ENCODE data around the gene AURKA. TPM values are rescaled to one million over a fixed set of nuclear protein-coding genes. Genes with fewer than 3 reads are reported as not detected.

The AURKA gene
- total RNA-seq, 3 donors from 2014 or later (not counting 1 experiment from before 2014, with no cell fraction given), result 1.5 to 2.9 (median 2.0) TPM

- H3K36me3 ChIP-seq (ENCODE audit: control insufficient read depth, insufficient read depth, low read length), result no peaks in the 10 kb centered on the region
- no peak overlapping the region for H3K4me3 ChIP-seq (ENCODE audit: low read length)
- no peak overlapping the region for H3K27ac Mint-ChIP-seq
- H3K27ac ChIP-seq (ENCODE audit: low read length), result no peak overlapping the region
- no peak for ATAC-seq
- H3K9me3 Mint-ChIP-seq, result no peaks in the 10 kb centered on the region
- no peaks in the 10 kb centered on the region for H3K9me3 ChIP-seq (ENCODE audit: control insufficient read depth, insufficient read depth, low read length)
- peaks cover 21% of the 10 kb centered on the region for H3K4me1 ChIP-seq (ENCODE audit: control insufficient read depth, insufficient read depth, low read length)
- no peak for TF ChIP-seq CTCF (IDR thresholded peaks at IDR 0.05)
- WGBS (ENCODE audit: insufficient coverage), result 98% methylated on average over 4 of the region's 4 CpGs
- no peak for DNase-seq
- H3K4me3 Mint-ChIP-seq, result no peak overlapping the region
- H3K27me3 ChIP-seq (ENCODE audit: control insufficient read depth, insufficient read depth, low read length), result no peaks in the 10 kb centered on the region
- H3K27me3 Mint-ChIP-seq (ENCODE audit: low read depth in 2 of 2), result no peaks in the 10 kb centered on the region
- intact Hi-C loops (cut with micrococcal nuclease), result no loop called here
- H3K36me3 Mint-ChIP-seq, result no peaks in the 10 kb centered on the region
- peaks cover 12 to 14% of the 10 kb centered on the region in 2 donors for H3K4me1 Mint-ChIP-seq
These were observed 2.2 kb downstream of the AURKA start for GRCh38 chr20:56389807-56390206.

GRCh38 chr20:56388882-56389281 is 3.1 kb downstream of the AURKA start:
- no peaks in the 10 kb centered on the region for H3K9me3 Mint-ChIP-seq
- H3K27ac Mint-ChIP-seq, result no peak overlapping the region
- no peak overlapping the region for H3K4me3 Mint-ChIP-seq
- Histone ChIP-seq H3K36me3 (ENCODE audit: control insufficient read depth, insufficient read depth, low read length) (no peaks in the 10 kb centered on the region), H3K9me3 (ENCODE audit: control insufficient read depth, insufficient read depth, low read length) (no peaks in the 10 kb centered on the region), H3K4me1 (ENCODE audit: control insufficient read depth, insufficient read depth, low read length) (peaks cover 18% of the 10 kb centered on the region), H3K4me3 (ENCODE audit: low read length) (no peak overlapping the region), H3K27ac (ENCODE audit: low read length) (no peak overlapping the region), H3K27me3 (ENCODE audit: control insufficient read depth, insufficient read depth, low read length) (no peaks in the 10 kb centered on the region)
- intact Hi-C loops (cut with micrococcal nuclease), result no loop called here
- no peak for DNase-seq
- ATAC-seq, result no peak
- no peaks in the 10 kb centered on the region for H3K36me3 Mint-ChIP-seq
- WGBS (ENCODE audit: insufficient coverage), result 97% methylated on average over 4 of the region's 4 CpGs
- peaks cover 10% of the 10 kb centered on the region in 2 donors for H3K4me1 Mint-ChIP-seq
- no peak for TF ChIP-seq CTCF (IDR thresholded peaks at IDR 0.05)
- H3K27me3 Mint-ChIP-seq (ENCODE audit: low read depth in 2 of 2), result no peaks in the 10 kb centered on the region

- H3K4me1 ChIP-seq (ENCODE audit: control insufficient read depth, insufficient read depth, low read length), result peaks cover 3% of the 10 kb centered on the region
- 96% methylated on average over 6 of the region's 6 CpGs for WGBS (ENCODE audit: insufficient coverage)
- Mint-ChIP-seq H3K36me3 (no peaks in the 10 kb centered on the region), H3K27me3 (ENCODE audit: low read depth in 2 of 2) (no peaks in the 10 kb centered on the region), H3K27ac (no peak overlapping the region), H3K9me3 (no peaks in the 10 kb centered on the region), H3K4me1 (no peaks in the 10 kb centered on the region), H3K4me3 (no peak overlapping the region)
- ATAC-seq, result no peak
- no peak for TF ChIP-seq CTCF (IDR thresholded peaks at IDR 0.05)
- H3K4me3 ChIP-seq (ENCODE audit: low read length), result no peak overlapping the region
- no peak overlapping the region for H3K27ac ChIP-seq (ENCODE audit: low read length)
- no peak for DNase-seq
- no peaks in the 10 kb centered on the region for H3K27me3 ChIP-seq (ENCODE audit: control insufficient read depth, insufficient read depth, low read length)
- H3K36me3 ChIP-seq (ENCODE audit: control insufficient read depth, insufficient read depth, low read length), result no peaks in the 10 kb centered on the region
- H3K9me3 ChIP-seq (ENCODE audit: control insufficient read depth, insufficient read depth, low read length), result no peaks in the 10 kb centered on the region
- intact Hi-C loops (cut with micrococcal nuclease), result no loop called here
These were observed 5.8 kb downstream of the AURKA start for GRCh38 chr20:56386219-56386618.

GRCh38 chr20:56385130-56385529 is 6.9 kb downstream of the AURKA start:
- intact Hi-C loops (cut with micrococcal nuclease), result no loop called here
- ATAC-seq (no peak), DNase-seq (no peak)
- H3K27ac ChIP-seq (ENCODE audit: low read length), result no peak overlapping the region
- no peaks in the 10 kb centered on the region for H3K27me3 Mint-ChIP-seq (ENCODE audit: low read depth in 2 of 2)
- no peaks in the 10 kb centered on the region for H3K36me3 ChIP-seq (ENCODE audit: control insufficient read depth, insufficient read depth, low read length)
- no peaks in the 10 kb centered on the region for H3K9me3 ChIP-seq (ENCODE audit: control insufficient read depth, insufficient read depth, low read length)
- H3K9me3 Mint-ChIP-seq, result no peaks in the 10 kb centered on the region
- no peak for TF ChIP-seq CTCF (IDR thresholded peaks at IDR 0.05)
- no peak overlapping the region for H3K4me3 Mint-ChIP-seq
- no peak overlapping the region for H3K4me3 ChIP-seq (ENCODE audit: low read length)
- H3K27ac Mint-ChIP-seq, result no peak overlapping the region
- no peaks in the 10 kb centered on the region for H3K4me1 ChIP-seq (ENCODE audit: control insufficient read depth, insufficient read depth, low read length)
- H3K36me3 Mint-ChIP-seq, result no peaks in the 10 kb centered on the region
- no peaks in the 10 kb centered on the region for H3K27me3 ChIP-seq (ENCODE audit: control insufficient read depth, insufficient read depth, low read length)
- H3K4me1 Mint-ChIP-seq, result no peaks in the 10 kb centered on the region
- 95% methylated on average over 4 of the region's 4 CpGs for WGBS (ENCODE audit: insufficient coverage)

All from natural killer cell (primary cell).